ENCODE results near the gene GJA5. TPM values are rescaled to one million over a fixed set of nuclear protein-coding genes. Genes with fewer than 3 reads are reported as not detected.

The GJA5 gene
- total and polyA plus RNA-seq, 7 donors: 1.2 to 10.8 (median 3.1) TPM; not detected in 1

- H3K27ac ChIP-seq: no peak overlapping the region
- H3K27me3 ChIP-seq: no peaks in the 10 kb centered on the region
- TF ChIP-seq POLR2A (IDR thresholded peaks at IDR 0.05) (no peak), POLR2AphosphoS5 (IDR thresholded peaks at IDR 0.05) (no peak), CTCF (IDR thresholded peaks at IDR 0.05) (no peak), EP300 (IDR thresholded peaks at IDR 0.05) (no peak)
- DNase-seq: no peak
- no peaks in the 10 kb centered on the region for H3K36me3 ChIP-seq
- H3K4me1 ChIP-seq: no peaks in the 10 kb centered on the region
- no peaks in the 10 kb centered on the region for H3K9me3 ChIP-seq
- intact Hi-C loops (cut with DNase I): no loop called here
- 66 to 74% methylated on average over 3 of the region's 3 CpGs for WGBS, 2 donors
- no peak overlapping the region for H3K4me3 ChIP-seq
Measured at GRCh38 chr1:147786536-147786935, 26.1 kb upstream of the GJA5 start.

- TF ChIP-seq POLR2A (IDR thresholded peaks at IDR 0.05): no peak
- no peak for TF ChIP-seq CTCF (IDR thresholded peaks at IDR 0.05)
- no peak for TF ChIP-seq EP300 (IDR thresholded peaks at IDR 0.05)
- no peak for TF ChIP-seq POLR2AphosphoS5 (IDR thresholded peaks at IDR 0.05)
Measured at GRCh38 chr1:147785794-147786506, 25.5 kb upstream of the GJA5 start.

GRCh38 chr1:147784941-147785340 is 24.5 kb upstream of the GJA5 start:
- no peak overlapping the region for H3K27ac ChIP-seq
- no peak overlapping the region for H3K4me3 ChIP-seq
- DNase-seq: no peak
- H3K9me3 ChIP-seq: no peaks in the 10 kb centered on the region
- no peaks in the 10 kb centered on the region for H3K27me3 ChIP-seq
- WGBS, 2 donors: 81 to 89% methylated on average over 1 of the region's 1 CpG
- H3K4me1 ChIP-seq: peaks cover 0 to 9% (median 0%) of the 10 kb centered on the region in 4 donors
- TF ChIP-seq EP300 (IDR thresholded peaks at IDR 0.05): no peak
- TF ChIP-seq POLR2AphosphoS5 (IDR thresholded peaks at IDR 0.05): no peak
- TF ChIP-seq CTCF (IDR thresholded peaks at IDR 0.05): no peak
- no peak for TF ChIP-seq POLR2A (IDR thresholded peaks at IDR 0.05)
- intact Hi-C loops (cut with DNase I): no loop called here
- no peaks in the 10 kb centered on the region for H3K36me3 ChIP-seq

More at GRCh38 chr1:147785794-147786506, 25.5 kb upstream of the GJA5 start:
- WGBS, 2 donors: 86% methylated on average over 7 of the region's 7 CpGs
- peaks cover 0 to 5% (median 0%) of the 10 kb centered on the region in 4 donors for H3K4me1 ChIP-seq
- H3K27ac ChIP-seq: no peak overlapping the region
- no peaks in the 10 kb centered on the region for H3K27me3 ChIP-seq
- H3K36me3 ChIP-seq: no peaks in the 10 kb centered on the region
- no peak for DNase-seq
- no peaks in the 10 kb centered on the region for H3K9me3 ChIP-seq
- H3K4me3 ChIP-seq: no peak overlapping the region
- intact Hi-C loops (cut with DNase I): no loop called here

- Histone ChIP-seq H3K4me1 (peaks cover 0 to 9% (median 0%) of the 10 kb centered on the region in 4 donors), H3K36me3 (no peaks in the 10 kb centered on the region), H3K4me3 (no peak overlapping the region), H3K9me3 (no peaks in the 10 kb centered on the region), H3K27me3 (no peaks in the 10 kb centered on the region), H3K27ac (peak overlapping the region in 1 of 4 donors; percentile 40)
- intact Hi-C loops (cut with DNase I): no loop called here
- no peak for TF ChIP-seq EP300 (IDR thresholded peaks at IDR 0.05)
- TF ChIP-seq CTCF (IDR thresholded peaks at IDR 0.05): no peak
- no peak for TF ChIP-seq POLR2A (IDR thresholded peaks at IDR 0.05)
- no peak for TF ChIP-seq POLR2AphosphoS5 (IDR thresholded peaks at IDR 0.05)
- no peak for DNase-seq
- 53 to 59% methylated on average over 3 of the region's 3 CpGs for WGBS, 2 donors
Measured at GRCh38 chr1:147781056-147781471, 20.7 kb upstream of the GJA5 start.
